Activated CD4-positive, alpha-beta T cell treated with anti-CD3 and anti-CD28 coated beads for 36 hours (primary cell): ENCODE results near the gene MAD2L1BP. TPM values are rescaled to one million over a fixed set of nuclear protein-coding genes. Genes with fewer than 3 reads are reported as not detected.

Experiments
- ATAC-seq: fragments of 200-7000 bp; cut with Tn5 transposase; one replicate; pipeline ENCODE4 v1.10.0; 2021; ENCODE audit warnings: mild to moderate bottlenecking, moderate library complexity
- CTCF ChIA-PET: fragments of 350-600 bp; sonication (Branson Sonifier 250); formaldehyde crosslinking; loops from one replicate; lab custom pipeline; 2021; ENCODE audit warnings: antibody characterized with exemption; lab: Charles Lee
- POLR2A ChIA-PET: fragments of 350-600 bp; sonication (Branson Sonifier 250); formaldehyde crosslinking; loops from one replicate; lab custom pipeline; 2021; ENCODE audit warnings: antibody characterized with exemption, inconsistent platforms; lab: Charles Lee
- DNase-seq: peaks from one replicate; pipeline ENCODE4 v3.0.0-alpha.2; 2020
- H3K27ac Mint-ChIP-seq: one replicate; pipeline ENCODE4 v1.8.0; 2021; ENCODE audit warnings: mixed read lengths
- H3K27me3 Mint-ChIP-seq: one replicate; pipeline ENCODE4 v1.8.0; 2021; ENCODE audit warnings: mixed read lengths
- H3K36me3 Mint-ChIP-seq: one replicate; pipeline ENCODE4 v1.8.0; 2021; ENCODE audit warnings: low read depth, mixed read lengths
- H3K4me1 Mint-ChIP-seq: one replicate; pipeline ENCODE4 v1.8.0; 2021; ENCODE audit warnings: mixed read lengths
- H3K4me3 Mint-ChIP-seq: one replicate; pipeline ENCODE4 v1.8.0; 2021; ENCODE audit warnings: mild to moderate bottlenecking, moderate library complexity, mixed read lengths
- H3K9me3 Mint-ChIP-seq: one replicate; pipeline ENCODE4 v1.8.0; 2021; ENCODE audit warnings: low read depth, mixed read lengths
- intact Hi-C, 2 experiments: fragments of 100-400 bp; cut with DNase I in 1 of 2; cut with micrococcal nuclease in 1 of 2; formaldehyde crosslinking; loops; one replicate each; pipeline versions ENCODE4 v1.14.2 to v1.15.1; 2022 to 2024; cut with DNase I, micrococcal nuclease
- total RNA-seq, 2 experiments: library from RNA; stranded (reverse); gene quantifications; one replicate each; pipeline ENCODE4 v1.2.3, GENCODE V29; 2021

Gene MAD2L1BP
- total RNA-seq, 2 experiments from 2014 or later: 35.1 to 35.3 TPM

DNA sequence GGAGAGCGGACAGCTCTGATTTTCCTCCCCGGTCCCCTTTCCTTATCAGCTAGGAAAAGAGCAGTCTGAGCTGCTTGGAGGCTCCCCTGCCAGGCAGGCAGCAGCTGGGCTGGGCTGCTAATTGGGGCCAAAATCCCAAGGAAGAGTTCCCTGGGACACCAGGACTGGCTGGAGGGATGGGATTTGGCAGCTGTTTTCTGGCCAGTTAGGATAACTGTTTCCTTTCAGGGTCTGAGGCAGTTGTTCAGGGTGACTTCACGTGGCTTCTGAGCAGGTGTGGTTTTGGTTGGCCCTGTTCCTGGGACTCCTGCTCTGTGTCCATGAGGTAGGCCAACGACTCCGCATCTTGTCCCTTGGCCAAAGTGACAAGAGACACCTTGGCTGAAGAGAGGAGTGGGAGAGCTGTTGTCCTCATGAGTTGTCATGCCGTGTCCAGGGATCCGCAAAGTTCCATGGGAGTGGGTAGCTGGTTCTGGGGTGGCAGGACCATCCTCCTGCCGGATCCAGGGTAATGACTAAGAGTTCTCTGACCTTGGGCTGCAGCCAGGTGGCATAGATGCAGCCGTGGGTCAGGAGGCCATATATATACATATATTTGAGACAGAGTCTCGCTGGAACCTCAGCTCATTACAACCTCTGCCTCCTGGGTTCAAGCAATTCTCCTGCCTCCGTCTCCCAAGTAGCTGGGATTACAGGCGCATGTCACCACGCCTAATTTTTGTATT lies 30.7 kb downstream of the MAD2L1BP start:
- peaks cover 5% of the 10 kb centered on the region for H3K36me3 Mint-ChIP-seq
- no peak overlapping the region for H3K27ac Mint-ChIP-seq
- CTCF ChIA-PET: interaction anchor here (0.6 to 5.7 kb wide), 27 partner anchors 12 to 555 kb away, joined by 3 to 39 read pairs (median 4); partner anchors contain the start of genes GTPBP2, MAD2L1BP, MRPS18A and VEGFA
- H3K27me3 Mint-ChIP-seq: no peaks in the 10 kb centered on the region
- intact Hi-C loops: loop anchor here (2.0 to 5.0 kb wide), 3 partner anchors 58 to 172 kb away; partner anchors contain the start of gene VEGFA (in 1 of the 2)
- H3K4me3 Mint-ChIP-seq: no peak overlapping the region
- no peak for ATAC-seq
- no peak for DNase-seq
- POLR2A ChIA-PET: interaction anchor here (1.2 to 1.3 kb wide), 2 partner anchors 49 to 413 kb away, joined by 4 to 6 read pairs; no protein-coding TSS in a partner anchor
- H3K9me3 Mint-ChIP-seq: no peaks in the 10 kb centered on the region
- peaks cover 44% of the 10 kb centered on the region for H3K4me1 Mint-ChIP-seq

DNA sequence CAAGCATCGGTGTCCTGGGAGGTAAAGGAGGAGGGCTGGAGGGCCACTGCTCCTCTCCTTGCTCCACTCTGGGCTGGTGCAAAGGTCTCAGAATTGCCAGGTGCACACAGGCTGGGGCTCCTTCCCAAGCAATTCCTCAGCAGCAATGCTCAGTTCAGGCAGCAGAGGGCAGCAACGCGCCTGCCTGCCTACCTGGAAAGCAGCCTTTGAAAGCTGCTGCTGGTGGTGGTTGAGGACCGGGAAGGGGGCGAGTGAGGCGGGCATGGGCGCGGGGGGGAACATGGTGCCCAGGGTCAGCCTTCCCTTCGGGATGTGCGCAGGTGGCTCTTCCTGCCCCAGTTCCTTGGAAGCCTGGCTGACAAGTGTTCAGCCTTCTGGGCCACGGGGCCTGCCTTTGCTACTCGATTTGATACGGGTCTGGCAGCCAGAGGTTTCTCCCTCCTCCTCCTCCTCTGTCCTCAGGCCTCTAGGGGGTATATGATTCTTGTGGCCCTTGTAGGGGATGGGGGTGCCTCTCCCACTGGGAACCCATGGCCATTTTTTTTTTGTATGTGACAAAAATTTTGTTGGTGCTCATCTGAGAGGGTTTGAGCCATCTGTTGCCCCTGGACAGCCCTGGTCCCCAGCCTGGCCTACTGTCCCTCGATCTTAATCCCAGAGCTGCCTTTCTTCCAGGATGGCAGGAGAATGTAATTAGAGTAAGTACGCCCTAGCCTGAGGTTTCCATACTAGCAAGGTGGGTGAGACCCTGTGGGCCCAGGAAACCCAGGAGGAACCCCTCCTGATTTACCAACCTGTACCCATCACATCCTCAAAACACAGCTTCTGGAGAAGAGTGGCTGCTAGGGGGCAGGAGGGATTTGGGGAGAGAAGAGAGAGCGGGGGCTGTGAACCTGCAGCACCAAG lies 31.9 kb downstream of the MAD2L1BP start:
- peak overlapping the region; percentile 77 for H3K27ac Mint-ChIP-seq
- H3K4me1 Mint-ChIP-seq: peaks cover 44% of the 10 kb centered on the region
- DNase-seq: peak; percentile 87
- POLR2A ChIA-PET: interaction anchor here (0.7 to 1.3 kb wide), 2 partner anchors 24 to 412 kb away, joined by 4 read pairs; no protein-coding TSS in a partner anchor
- no peaks in the 10 kb centered on the region for H3K9me3 Mint-ChIP-seq
- no peaks in the 10 kb centered on the region for H3K27me3 Mint-ChIP-seq
- CTCF ChIA-PET: interaction anchor here (0.6 to 5.7 kb wide), 45 partner anchors 9 to 672 kb away, joined by 3 to 39 read pairs (median 4); partner anchors contain the start of genes GTPBP2, MAD2L1BP and MRPS18A
- ATAC-seq: peak; percentile 53
- H3K36me3 Mint-ChIP-seq: peaks cover 10% of the 10 kb centered on the region
- H3K4me3 Mint-ChIP-seq: peak overlapping the region; percentile 43
- intact Hi-C loops: loop anchor here (1.0 to 5.0 kb wide), 7 partner anchors 20 to 412 kb away; partner anchors contain the start of genes MRPS18A (in 1 of the 2) and VEGFA (in 1 of the 2)

DNA sequence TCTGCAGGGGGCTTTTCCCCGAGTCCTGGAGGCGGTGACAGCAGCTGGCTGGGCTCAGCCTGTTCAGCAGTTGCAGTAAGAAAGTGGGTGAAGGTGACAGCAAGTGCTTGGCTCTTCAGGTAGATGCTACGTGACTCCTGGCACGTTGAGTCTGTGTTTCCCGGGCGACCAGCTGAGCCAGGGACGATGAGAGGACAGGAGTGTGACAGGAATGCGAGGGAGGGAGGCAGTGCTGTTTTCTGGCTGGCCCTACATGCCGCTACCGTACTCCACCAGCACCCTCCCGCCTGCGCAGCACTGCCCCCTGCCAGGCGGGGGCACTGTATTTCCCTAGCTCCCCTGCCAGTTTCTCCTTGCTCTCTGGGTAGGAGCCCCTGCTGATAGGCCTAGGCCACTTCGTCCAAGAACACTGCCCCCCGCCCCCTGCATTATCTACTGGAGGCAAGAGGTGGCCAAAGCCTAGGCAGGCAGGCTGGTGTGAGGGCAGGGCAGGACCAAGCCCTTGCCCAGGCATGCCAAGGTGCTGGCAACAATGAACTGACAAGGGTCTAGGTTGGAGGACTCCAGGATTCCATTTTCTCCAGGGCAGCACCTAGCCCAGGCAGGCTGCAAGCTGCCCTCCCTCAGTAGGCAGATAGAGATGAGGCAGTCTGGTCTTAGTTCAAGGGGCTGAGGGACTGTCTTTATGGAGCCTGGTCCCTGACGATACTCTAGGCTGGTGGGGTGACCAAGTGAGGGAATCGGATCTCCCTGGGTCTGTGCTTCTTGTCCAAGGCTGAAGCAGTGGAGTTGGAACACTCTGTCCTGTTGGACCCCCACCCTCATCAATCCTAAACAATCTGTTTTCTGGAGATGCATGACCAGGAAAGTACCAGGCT lies 32.8 kb downstream of the MAD2L1BP start:
- ChIA-PET POLR2A (interaction anchor here (0.6 kb wide), 1 partner anchor 188 kb away, joined by 3 read pairs; no protein-coding TSS in a partner anchor), CTCF (interaction anchor here (0.6 to 5.7 kb wide), 33 partner anchors 10 to 600 kb away, joined by 3 to 39 read pairs (median 4); partner anchors contain the start of genes GTPBP2 and MRPS18A)
- no peaks in the 10 kb centered on the region for H3K9me3 Mint-ChIP-seq
- peaks cover 41% of the 10 kb centered on the region for H3K4me1 Mint-ChIP-seq
- peaks cover 10% of the 10 kb centered on the region for H3K36me3 Mint-ChIP-seq
- intact Hi-C loops: loop anchor here in 1 of 2 experiments (5.0 kb wide), 1 partner anchor 104 kb away; the partner anchor contains the start of gene VEGFA
- ATAC-seq (peak; percentile 76), DNase-seq (peak; percentile 84)
- no peaks in the 10 kb centered on the region for H3K27me3 Mint-ChIP-seq
- H3K27ac Mint-ChIP-seq: peak overlapping the region; percentile 77
- H3K4me3 Mint-ChIP-seq: peak overlapping the region; percentile 43

DNA sequence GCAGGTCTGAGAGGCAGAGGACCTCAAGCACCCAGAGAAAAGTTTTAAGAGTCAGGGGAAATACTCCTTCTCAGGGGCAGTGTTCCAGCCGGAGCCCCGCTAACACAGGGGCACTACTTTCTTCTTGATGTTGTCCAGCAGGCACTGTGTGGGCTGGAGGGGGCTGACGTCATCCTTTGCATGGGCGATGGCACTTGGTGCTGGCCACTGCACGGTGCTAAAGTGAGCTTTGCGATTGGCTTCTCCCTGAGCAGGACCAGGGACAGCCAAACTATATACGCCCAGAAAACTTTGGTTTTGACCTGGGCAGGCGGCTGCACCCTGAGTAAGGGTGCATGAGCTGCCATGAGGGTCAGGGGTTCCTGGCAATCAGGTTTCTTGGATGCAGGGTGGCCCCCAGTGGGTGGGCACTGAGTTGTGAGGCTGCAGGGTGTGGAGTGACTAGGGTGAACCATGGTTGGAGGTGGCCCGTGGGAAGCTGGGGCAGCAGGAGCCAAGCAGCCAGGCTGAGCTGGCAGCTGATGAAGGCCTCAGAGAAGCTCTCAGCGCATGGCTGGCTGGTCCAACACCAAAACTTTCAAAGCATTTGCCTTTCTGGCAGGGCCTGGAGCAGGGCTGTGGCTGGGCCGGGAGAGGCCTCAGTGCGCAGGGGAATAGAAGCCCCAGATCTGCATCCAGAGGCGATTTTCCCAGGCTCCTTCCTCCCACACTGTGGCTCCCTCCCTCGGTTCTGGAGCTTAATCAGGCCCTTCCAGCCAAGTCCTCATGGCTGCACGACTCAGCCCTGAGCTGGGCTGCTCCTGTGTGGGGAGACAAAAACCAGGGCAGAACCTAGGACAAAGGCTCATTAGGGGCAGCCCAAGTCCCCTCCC lies 33.6 kb downstream of the MAD2L1BP start:
- Mint-ChIP-seq H3K36me3 (peaks cover 13% of the 10 kb centered on the region), H3K4me3 (no peak overlapping the region), H3K27me3 (no peaks in the 10 kb centered on the region), H3K9me3 (no peaks in the 10 kb centered on the region), H3K27ac (peak overlapping the region; percentile 76), H3K4me1 (peaks cover 41% of the 10 kb centered on the region)
- intact Hi-C loops: loop anchor here in 1 of 2 experiments (5.0 kb wide), 1 partner anchor 103 kb away; the partner anchor contains the start of gene VEGFA
- peak; percentile 7 for ATAC-seq
- DNase-seq: no peak
- CTCF ChIA-PET: interaction anchor here (0.5 to 5.7 kb wide), 13 partner anchors 11 to 412 kb away, joined by 3 to 39 read pairs (median 4); partner anchors contain the start of gene MRPS18A
- POLR2A ChIA-PET: interaction anchor here (1.4 kb wide), 1 partner anchor 40 kb away, joined by 4 read pairs; the partner anchor contains the start of gene GTPBP2

DNA sequence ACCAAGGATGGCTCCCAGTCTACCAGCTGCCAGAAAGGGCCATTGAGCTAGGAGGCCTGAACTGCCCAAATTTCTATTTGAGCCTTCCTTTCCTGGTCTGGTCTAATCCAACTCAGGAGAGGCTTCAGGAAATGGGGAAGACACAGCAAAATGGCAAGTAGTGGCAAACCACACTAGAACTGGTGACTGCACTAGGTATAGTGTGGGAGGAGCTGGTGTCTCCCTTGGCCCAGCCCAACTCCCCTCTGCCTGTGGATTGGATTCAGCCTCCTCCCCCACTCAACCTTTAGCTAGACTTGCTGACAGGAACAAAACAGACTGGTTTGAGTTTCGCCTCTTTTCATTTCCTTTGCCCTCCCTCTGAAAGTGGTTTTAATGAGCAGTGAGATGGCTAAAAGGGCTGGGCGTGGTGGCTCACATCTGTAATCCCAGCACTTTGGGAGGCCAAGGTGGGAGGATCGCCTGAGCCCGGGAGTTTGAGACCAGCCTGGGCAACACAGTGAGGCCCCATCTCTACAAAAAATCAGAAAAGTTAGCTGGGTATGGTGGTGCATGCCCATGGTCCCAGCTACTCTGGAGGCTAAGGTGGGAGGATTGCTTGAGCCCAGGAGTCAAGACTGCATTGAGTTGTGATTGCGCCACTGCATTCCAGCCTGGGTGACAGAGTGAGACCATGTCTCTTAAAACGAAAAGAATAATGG lies 34.4 kb downstream of the MAD2L1BP start:
- intact Hi-C loops: loop anchor here in 1 of 2 experiments (5.0 kb wide), 1 partner anchor 102 kb away; the partner anchor contains the start of gene VEGFA
- H3K4me1 Mint-ChIP-seq: peaks cover 41% of the 10 kb centered on the region
- no peaks in the 10 kb centered on the region for H3K27me3 Mint-ChIP-seq
- ATAC-seq (peak; percentile 79), DNase-seq (peak; percentile 72)
- H3K4me3 Mint-ChIP-seq: no peak overlapping the region
- peaks cover 20% of the 10 kb centered on the region for H3K36me3 Mint-ChIP-seq
- no peaks in the 10 kb centered on the region for H3K9me3 Mint-ChIP-seq
- peak overlapping the region; percentile 76 for H3K27ac Mint-ChIP-seq
- ChIA-PET CTCF (interaction anchor here (0.5 to 5.7 kb wide), 12 partner anchors 8 to 409 kb away, joined by 3 to 39 read pairs (median 4); partner anchors contain the start of gene MRPS18A), POLR2A (interaction anchor here (0.6 to 1.4 kb wide), 2 partner anchors 40 to 41 kb away, joined by 4 to 6 read pairs; partner anchors contain the start of gene GTPBP2)

DNA sequence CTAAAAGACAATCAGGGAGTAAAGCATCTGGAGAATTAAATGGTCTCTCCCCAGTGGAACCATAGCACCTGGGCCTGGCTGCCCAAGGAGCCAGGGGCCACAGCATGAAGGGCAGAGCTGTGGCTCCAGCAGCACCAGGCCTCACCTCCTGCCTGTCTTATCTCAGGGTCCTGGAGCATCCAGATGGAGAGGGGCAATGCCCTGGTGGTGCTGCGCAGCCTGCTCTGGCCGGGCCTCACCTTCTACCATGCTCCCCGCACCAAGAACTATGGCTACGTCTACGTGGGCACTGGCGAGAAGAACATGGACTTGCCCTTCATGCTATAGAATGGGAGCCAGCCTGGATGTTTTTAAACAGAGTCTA lies 35.0 kb downstream of the MAD2L1BP start:
- peak overlapping the region; percentile 76 for H3K27ac Mint-ChIP-seq
- H3K36me3 Mint-ChIP-seq: peaks cover 20% of the 10 kb centered on the region
- no peaks in the 10 kb centered on the region for H3K27me3 Mint-ChIP-seq
- H3K4me3 Mint-ChIP-seq: no peak overlapping the region
- CTCF ChIA-PET: interaction anchor here (0.5 to 5.7 kb wide), 11 partner anchors 9 to 408 kb away, joined by 3 to 39 read pairs (median 4); partner anchors contain the start of gene MRPS18A
- no peak for DNase-seq
- POLR2A ChIA-PET: interaction anchor here (0.6 to 1.4 kb wide), 2 partner anchors 39 to 41 kb away, joined by 4 to 6 read pairs; partner anchors contain the start of gene GTPBP2
- intact Hi-C loops: no loop called here
- no peaks in the 10 kb centered on the region for H3K9me3 Mint-ChIP-seq
- no peak for ATAC-seq
- peaks cover 41% of the 10 kb centered on the region for H3K4me1 Mint-ChIP-seq

DNA sequence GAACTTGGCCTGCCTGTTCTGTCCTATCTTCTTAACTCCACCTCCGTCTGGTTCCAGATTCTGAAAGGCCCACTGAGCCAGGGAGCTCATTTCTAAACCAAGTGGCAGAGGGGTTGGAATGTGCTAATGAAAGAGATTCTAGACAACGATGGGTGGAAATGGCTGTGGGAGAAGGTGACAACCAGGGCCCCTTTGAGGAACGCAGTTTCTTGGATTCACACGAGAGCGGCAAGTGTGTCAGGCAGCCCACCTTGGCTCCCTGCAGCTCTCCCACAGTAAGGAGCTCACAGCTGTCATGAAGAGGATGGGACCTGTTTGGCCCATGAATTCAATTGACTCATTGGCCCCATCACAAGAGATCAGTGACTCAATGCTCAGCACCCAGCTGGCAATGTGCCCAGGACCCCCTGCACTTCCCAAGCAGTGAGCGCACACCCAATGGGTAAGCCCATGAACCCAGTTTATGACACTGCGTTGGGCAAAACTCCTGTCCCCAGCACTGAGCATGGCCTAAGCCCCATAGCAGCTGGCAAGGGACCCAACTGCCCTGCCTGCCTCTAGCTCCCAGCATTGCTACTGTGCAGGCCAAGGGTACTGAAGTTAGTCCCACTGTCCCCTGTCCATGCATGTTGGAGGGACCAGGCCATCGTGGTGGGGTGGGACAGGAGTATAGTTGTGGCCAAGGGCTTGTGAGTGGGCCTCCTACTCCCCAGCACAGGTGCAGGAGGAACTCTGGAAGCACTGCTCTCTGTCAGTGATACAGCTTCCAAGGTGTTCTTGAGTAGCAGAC lies 35.6 kb downstream of the MAD2L1BP start:
- POLR2A ChIA-PET: no interaction called here
- DNase-seq: no peak
- no peak for ATAC-seq
- Mint-ChIP-seq H3K27me3 (no peaks in the 10 kb centered on the region), H3K9me3 (no peaks in the 10 kb centered on the region), H3K4me1 (peaks cover 41% of the 10 kb centered on the region), H3K36me3 (peaks cover 23% of the 10 kb centered on the region), H3K27ac (peak overlapping the region; percentile 68), H3K4me3 (no peak overlapping the region)
- CTCF ChIA-PET: interaction anchor here (0.6 to 5.7 kb wide), 5 partner anchors 10 to 1721 kb away, joined by 3 to 39 read pairs (median 4); partner anchors contain the start of gene MRPS18A
- intact Hi-C loops: no loop called here
